AG08396 (cell line): ENCODE measurements around the gene LTC4S.
A peak's percentile ranks its signal among the peaks of the same experiment; 100 is the strongest.
"Not testable (repeated sequence)": the region's sequence is repeated elsewhere in the genome, so short reads cannot be mapped to it uniquely, and the experiment has no call there.

ENCODE experiments used
- DNase-seq: peaks from one replicate; pipeline ENCODE4 v3.0.0; 2012; ENCODE audit warnings: low spot score, mixed read lengths

Gene LTC4S

GRCh38 chr5:179827680-179828079 lies 33.9 kb downstream of the LTC4S start:
- peak; percentile 63 for DNase-seq

GRCh38 chr5:179828756-179829421 lies 35.1 kb downstream of the LTC4S start:
- DNase-seq, result no peak

GRCh38 chr5:179829732-179830435 lies 36.1 kb downstream of the LTC4S start:
- no peak for DNase-seq

GRCh38 chr5:179830818-179831468 lies 37.2 kb downstream of the LTC4S start:
- no peak for DNase-seq

- DNase-seq, result no peak
Measured at GRCh38 chr5:179832039-179832745, 38.4 kb downstream of the LTC4S start.

- DNase-seq, result no peak
Measured at GRCh38 chr5:179833056-179833708, 39.4 kb downstream of the LTC4S start.

- no peak for DNase-seq
Measured at GRCh38 chr5:179833709-179834070, 39.9 kb downstream of the LTC4S start.

GRCh38 chr5:179834120-179834519 lies 40.3 kb downstream of the LTC4S start:
- DNase-seq, result no peak

GRCh38 chr5:179834871-179835270 lies 41.1 kb downstream of the LTC4S start:
- DNase-seq, result not testable (repeated sequence)

GRCh38 chr5:179836225-179837019 lies 42.6 kb downstream of the LTC4S start:
- DNase-seq, result no peak

GRCh38 chr5:179837076-179838011 lies 43.6 kb downstream of the LTC4S start:
- no peak for DNase-seq

- no peak for DNase-seq
Measured at GRCh38 chr5:179839328-179840256, 45.8 kb downstream of the LTC4S start.

GRCh38 chr5:179840321-179840720 lies 46.5 kb downstream of the LTC4S start:
- DNase-seq, result no peak

- DNase-seq, result no peak
Measured at GRCh38 chr5:179840766-179841165, 47.0 kb downstream of the LTC4S start.

- no peak for DNase-seq
Measured at GRCh38 chr5:179841621-179842020, 47.8 kb downstream of the LTC4S start.
